ENCODE results near the gene GNAQ. TPM values are rescaled to one million over a fixed set of nuclear protein-coding genes. Genes with fewer than 3 reads are reported as not detected.

GNAQ gene
- polyA plus RNA-seq, 1 donor (not counting 4 experiments of a cell fraction or from before 2014, with no cell fraction given), result 64.3 TPM

DNA sequence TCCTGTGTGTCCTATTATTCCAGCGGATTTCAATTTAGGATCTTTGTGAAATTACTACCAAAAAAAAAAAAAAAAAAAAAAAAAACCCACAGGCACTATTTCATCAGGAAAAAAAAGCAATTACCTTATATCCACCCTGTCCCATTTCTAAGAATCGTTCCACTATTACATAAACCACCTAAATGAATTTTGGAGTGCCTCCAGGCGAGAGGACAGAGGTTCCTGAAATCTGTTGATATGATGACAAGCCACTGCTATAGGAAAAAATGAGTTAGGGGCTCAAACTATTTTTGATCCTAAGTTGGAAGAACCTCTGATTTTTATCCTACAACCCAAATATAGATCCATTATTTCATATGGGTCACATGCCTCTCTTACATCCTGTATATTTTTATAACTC, 177.9 kb downstream of the GNAQ start:
- Histone ChIP-seq H3K27ac (ENCODE audit: control insufficient read depth, insufficient read depth, low read length) (no peak overlapping the region), H4K20me1 (ENCODE audit: control insufficient read depth, extremely low read depth, insufficient read depth, low read length) (no peaks in the 10 kb centered on the region), H3K4me3 (ENCODE audit: control insufficient read depth in 2 of 3, extremely low read depth in 1 of 3, insufficient read depth in 2 of 3, low read depth in 1 of 3, low read length in 3 of 3) (no peak overlapping the region), H3K9me3 (ENCODE audit: control insufficient read depth, low read depth, low read length) (no peaks in the 10 kb centered on the region), H2AFZ (ENCODE audit: control insufficient read depth, low read length) (no peak overlapping the region), H3K4me1 (ENCODE audit: control insufficient read depth, extremely low read depth, insufficient read depth, low read length) (peaks cover 15% of the 10 kb centered on the region), H3K79me2 (ENCODE audit: control insufficient read depth, insufficient read depth, low read length) (peaks cover 14% of the 10 kb centered on the region), H3K4me2 (ENCODE audit: control insufficient read depth, extremely low read depth, insufficient read depth, low read depth, low read length) (no peak overlapping the region), H3K27me3 (ENCODE audit: control insufficient read depth, extremely low read depth, insufficient read depth, low read length) (no peaks in the 10 kb centered on the region), H3K9ac (ENCODE audit: control insufficient read depth, extremely low read depth, insufficient read depth, low read length) (no peak overlapping the region), H3K9me1 (ENCODE audit: control insufficient read depth, extremely low read depth, insufficient read depth, low read length) (peaks cover 4% of the 10 kb centered on the region), H3K36me3 (ENCODE audit: control insufficient read depth in 2 of 2, extremely low read depth in 1 of 2, insufficient read depth in 2 of 2, low read length in 2 of 2) (no peaks in the 10 kb centered on the region)
- DNase-seq (ENCODE audit: low read depth, low spot score) (no peak), FAIRE-seq (no peak)
- dilution Hi-C loops (cut with MboI; ENCODE audit: extremely low pct_ligation_motif_present, low sequenced_read_pairs), result no loop called here
- TF ChIP-seq, protein P1, sequence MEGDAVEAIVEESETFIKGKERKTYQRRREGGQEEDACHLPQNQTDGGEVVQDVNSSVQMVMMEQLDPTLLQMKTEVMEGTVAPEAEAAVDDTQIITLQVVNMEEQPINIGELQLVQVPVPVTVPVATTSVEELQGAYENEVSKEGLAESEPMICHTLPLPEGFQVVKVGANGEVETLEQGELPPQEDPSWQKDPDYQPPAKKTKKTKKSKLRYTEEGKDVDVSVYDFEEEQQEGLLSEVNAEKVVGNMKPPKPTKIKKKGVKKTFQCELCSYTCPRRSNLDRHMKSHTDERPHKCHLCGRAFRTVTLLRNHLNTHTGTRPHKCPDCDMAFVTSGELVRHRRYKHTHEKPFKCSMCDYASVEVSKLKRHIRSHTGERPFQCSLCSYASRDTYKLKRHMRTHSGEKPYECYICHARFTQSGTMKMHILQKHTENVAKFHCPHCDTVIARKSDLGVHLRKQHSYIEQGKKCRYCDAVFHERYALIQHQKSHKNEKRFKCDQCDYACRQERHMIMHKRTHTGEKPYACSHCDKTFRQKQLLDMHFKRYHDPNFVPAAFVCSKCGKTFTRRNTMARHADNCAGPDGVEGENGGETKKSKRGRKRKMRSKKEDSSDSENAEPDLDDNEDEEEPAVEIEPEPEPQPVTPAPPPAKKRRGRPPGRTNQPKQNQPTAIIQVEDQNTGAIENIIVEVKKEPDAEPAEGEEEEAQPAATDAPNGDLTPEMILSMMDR (optimal IDR thresholded peaks at IDR 0.05 in 1 of 3, IDR thresholded peaks at IDR 0.05 in 1 of 3, conservative IDR thresholded peaks at IDR 0.05 in 1 of 3; ENCODE audit: extremely low read depth in 1 of 3, insufficient read depth in 2 of 3, low read length in 3 of 3), result no peak
- no peak for TF ChIP-seq EZH2 (IDR thresholded peaks at IDR 0.05; ENCODE audit: low read length)

DNA sequence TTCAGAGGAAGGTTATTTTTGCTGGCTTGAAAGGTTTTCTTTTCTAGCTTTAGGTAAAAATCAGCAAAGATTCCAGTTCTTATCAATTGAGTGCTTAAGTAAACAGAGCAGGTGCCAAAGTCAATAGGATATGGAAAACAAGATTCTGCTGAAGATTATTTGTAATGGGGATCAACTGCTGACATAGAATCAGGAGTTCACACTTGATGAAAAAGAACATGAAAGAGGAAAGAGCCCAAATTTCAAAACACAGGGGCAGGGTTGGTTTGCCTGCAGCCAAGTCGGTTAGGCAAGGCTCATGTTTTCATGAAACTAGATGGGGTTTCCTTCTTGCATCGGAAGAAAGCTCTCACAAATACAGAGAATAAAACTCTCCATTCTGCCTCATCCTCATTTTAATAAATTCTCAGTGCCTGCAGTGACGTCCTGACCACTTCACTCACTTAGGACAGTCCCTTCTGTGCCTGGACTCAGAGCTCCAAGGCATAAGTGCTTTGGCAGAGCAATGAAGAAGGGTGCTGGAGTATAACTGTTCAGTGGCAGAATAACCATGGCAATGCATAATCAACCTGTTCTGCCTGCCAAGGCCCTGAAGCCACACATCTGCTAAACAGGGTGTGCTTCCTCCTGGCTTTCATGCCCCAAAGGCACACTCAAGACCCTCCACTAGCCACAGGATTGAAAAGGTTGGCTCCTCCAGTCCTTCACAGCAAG, 179.6 kb downstream of the GNAQ start:
- DNase-seq (ENCODE audit: low read depth, low spot score) (no peak), FAIRE-seq (no peak)
- H4K20me1 ChIP-seq (ENCODE audit: control insufficient read depth, extremely low read depth, insufficient read depth, low read length), result no peaks in the 10 kb centered on the region
- H3K27ac ChIP-seq (ENCODE audit: control insufficient read depth, insufficient read depth, low read length), result no peak overlapping the region
- peaks cover 20% of the 10 kb centered on the region for H3K4me1 ChIP-seq (ENCODE audit: control insufficient read depth, extremely low read depth, insufficient read depth, low read length)
- H3K79me2 ChIP-seq (ENCODE audit: control insufficient read depth, insufficient read depth, low read length), result peaks cover 11% of the 10 kb centered on the region
- no peaks in the 10 kb centered on the region for H3K9me3 ChIP-seq (ENCODE audit: control insufficient read depth, low read depth, low read length)
- H3K4me2 ChIP-seq (ENCODE audit: control insufficient read depth, extremely low read depth, insufficient read depth, low read depth, low read length), result no peak overlapping the region
- H3K9ac ChIP-seq (ENCODE audit: control insufficient read depth, extremely low read depth, insufficient read depth, low read length), result no peak overlapping the region
- no peak overlapping the region for H3K4me3 ChIP-seq (ENCODE audit: control insufficient read depth in 2 of 3, extremely low read depth in 1 of 3, insufficient read depth in 2 of 3, low read depth in 1 of 3, low read length in 3 of 3)
- peaks cover 5% of the 10 kb centered on the region for H3K9me1 ChIP-seq (ENCODE audit: control insufficient read depth, extremely low read depth, insufficient read depth, low read length)
- peaks cover 0 to 1% of the 10 kb centered on the region in 2 experiments for H3K36me3 ChIP-seq (ENCODE audit: control insufficient read depth in 2 of 2, extremely low read depth in 1 of 2, insufficient read depth in 2 of 2, low read length in 2 of 2)
- H3K27me3 ChIP-seq (ENCODE audit: control insufficient read depth, extremely low read depth, insufficient read depth, low read length), result no peaks in the 10 kb centered on the region
- H2AFZ ChIP-seq (ENCODE audit: control insufficient read depth, low read length), result no peak overlapping the region
- dilution Hi-C loops (cut with MboI; ENCODE audit: extremely low pct_ligation_motif_present, low sequenced_read_pairs), result no loop called here
- TF ChIP-seq, protein P1 (optimal IDR thresholded peaks at IDR 0.05 in 1 of 3, IDR thresholded peaks at IDR 0.05 in 1 of 3, conservative IDR thresholded peaks at IDR 0.05 in 1 of 3; ENCODE audit: extremely low read depth in 1 of 3, insufficient read depth in 2 of 3, low read length in 3 of 3), result no peak
- TF ChIP-seq EZH2 (IDR thresholded peaks at IDR 0.05; ENCODE audit: low read length), result no peak

All from keratinocyte (primary cell).